ENCODE results near the gene ADRB1.

Gene ADRB1

GRCh38 chr10:114026189-114027040 lies 17.3 kb upstream of the ADRB1 start:
- no peak for DNase-seq

DNA sequence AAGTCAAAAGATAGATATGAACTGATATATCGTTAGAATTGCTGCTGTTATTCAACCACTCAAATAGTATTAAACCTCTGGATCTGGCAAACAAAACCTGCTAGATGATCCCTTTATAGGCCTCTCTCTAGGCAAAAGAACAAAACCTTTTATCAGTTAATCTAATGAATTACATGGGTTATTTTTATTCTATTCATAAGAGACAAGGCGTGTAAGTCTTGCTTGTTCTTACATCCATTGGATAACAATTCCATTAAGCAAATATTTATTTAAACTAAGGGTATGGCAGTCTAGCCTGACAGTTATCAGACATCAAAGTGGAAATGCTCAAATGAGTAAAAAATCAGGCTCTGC lies 16.6 kb upstream of the ADRB1 start:
- DNase-seq = no peak

DNA sequence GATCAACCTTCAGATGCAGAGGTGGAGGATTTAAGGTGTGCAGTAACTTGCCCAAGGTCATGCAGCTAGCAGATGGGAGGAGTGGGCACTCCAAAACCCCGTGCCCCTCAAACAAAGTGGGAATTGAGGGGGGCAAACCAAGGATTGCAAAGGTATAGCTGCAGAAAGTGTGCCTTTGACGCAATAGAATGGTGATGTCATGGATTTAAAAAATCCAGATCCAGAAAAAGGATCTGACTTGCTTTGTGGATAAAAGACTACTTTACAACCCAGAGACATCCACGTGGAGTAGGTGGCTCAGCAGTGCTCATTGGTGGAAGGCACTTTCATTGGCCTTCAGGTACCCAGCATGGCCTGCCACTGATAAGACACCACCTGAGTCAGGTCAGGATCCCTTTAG lies 15.7 kb upstream of the ADRB1 start:
- DNase-seq = no peak

- DNase-seq = no peak
Observed at GRCh38 chr10:114028425-114028824, 15.2 kb upstream of the ADRB1 start.

- DNase-seq = no peak
Observed at GRCh38 chr10:114029655-114030054, 14.0 kb upstream of the ADRB1 start.

GRCh38 chr10:114030140-114030539 lies 13.5 kb upstream of the ADRB1 start:
- no peak for DNase-seq

DNA sequence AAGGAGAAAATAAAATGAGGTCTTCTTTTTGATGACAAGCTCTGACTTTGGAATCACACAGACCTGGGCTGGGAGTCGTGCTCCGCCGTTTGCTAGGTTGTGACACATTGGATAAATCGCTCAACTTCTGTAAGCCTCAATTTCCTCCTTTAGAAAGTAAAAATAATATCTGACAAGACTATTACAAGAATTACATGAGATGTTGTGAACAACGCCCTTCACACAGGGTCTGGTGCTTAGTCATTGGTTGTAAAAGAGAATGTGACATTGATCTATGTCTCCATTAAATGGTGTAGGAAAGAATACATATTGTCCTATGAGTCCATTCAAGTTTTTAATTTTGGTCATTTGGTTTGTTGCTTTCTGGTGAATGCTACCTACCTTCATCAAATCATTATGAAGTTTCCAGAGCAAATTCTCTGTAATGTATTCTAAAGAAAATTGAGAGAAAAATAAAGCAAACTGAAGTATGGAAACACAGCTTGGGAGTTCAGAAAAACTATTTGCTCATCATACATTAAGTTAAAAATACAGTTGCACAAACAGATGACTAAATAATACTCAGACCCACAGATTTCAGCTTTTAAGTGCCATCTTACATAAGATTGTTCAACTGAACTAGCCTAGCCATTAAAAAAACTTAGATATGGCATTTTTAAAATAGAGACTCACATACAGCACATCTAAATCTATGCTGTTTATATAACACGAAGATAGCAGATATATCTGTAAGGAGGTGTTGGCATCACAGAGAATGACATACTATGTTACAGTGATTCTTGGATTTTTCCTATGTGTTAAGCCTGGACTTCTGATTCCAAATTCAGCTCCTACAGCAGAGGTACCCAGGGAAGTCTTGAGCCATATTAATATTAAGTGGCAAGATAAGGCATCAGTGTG lies 12.3 kb upstream of the ADRB1 start:
- DNase-seq = no peak

- no peak for DNase-seq
Observed at GRCh38 chr10:114033566-114033965, 10.1 kb upstream of the ADRB1 start.

GRCh38 chr10:114034923-114035645 lies 8.6 kb upstream of the ADRB1 start:
- no peak for DNase-seq

DNA sequence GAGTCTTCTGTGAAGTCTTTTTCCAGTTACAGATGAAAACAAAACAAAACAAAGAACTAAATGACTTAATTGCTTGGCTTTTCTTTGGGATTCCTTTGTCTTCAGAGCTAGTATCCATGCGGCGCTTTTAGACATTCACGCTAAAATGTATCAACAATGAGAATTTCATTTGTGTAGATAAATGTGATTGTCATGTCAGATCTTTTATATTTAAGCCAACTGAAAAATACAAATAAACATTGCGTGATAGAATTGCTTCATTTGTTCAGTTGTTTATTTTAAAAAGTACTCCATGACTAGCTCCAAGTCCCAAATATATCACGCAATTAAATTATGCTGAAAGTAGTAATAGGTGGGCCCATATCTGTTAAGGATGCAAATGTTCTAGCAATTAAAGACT lies 7.9 kb upstream of the ADRB1 start:
- no peak for DNase-seq

- DNase-seq = no peak
Observed at GRCh38 chr10:114038819-114039218, 4.8 kb upstream of the ADRB1 start.

DNA sequence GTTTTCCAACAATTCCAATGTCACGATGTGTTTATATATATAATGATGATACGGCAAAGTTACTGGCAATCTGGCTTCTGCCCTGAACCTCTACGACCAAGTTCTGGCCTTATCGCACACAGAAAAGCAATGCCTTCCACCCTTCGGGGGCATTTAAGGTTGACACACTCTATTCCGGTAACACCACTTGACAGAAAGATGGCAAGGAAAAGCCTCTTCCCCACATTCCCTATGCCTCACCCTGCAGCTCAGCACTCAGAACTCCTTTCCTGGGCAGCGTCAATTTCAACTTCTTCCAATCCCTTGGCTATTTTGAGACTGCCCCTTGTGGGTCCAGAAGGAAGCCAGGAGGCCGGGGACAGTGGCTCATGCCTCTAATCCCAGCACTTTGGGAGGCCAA lies 2.5 kb upstream of the ADRB1 start:
- DNase-seq = no peak

- no peak for DNase-seq
Observed at GRCh38 chr10:114042895-114043531, 653 bp upstream of the ADRB1 start.

DNA sequence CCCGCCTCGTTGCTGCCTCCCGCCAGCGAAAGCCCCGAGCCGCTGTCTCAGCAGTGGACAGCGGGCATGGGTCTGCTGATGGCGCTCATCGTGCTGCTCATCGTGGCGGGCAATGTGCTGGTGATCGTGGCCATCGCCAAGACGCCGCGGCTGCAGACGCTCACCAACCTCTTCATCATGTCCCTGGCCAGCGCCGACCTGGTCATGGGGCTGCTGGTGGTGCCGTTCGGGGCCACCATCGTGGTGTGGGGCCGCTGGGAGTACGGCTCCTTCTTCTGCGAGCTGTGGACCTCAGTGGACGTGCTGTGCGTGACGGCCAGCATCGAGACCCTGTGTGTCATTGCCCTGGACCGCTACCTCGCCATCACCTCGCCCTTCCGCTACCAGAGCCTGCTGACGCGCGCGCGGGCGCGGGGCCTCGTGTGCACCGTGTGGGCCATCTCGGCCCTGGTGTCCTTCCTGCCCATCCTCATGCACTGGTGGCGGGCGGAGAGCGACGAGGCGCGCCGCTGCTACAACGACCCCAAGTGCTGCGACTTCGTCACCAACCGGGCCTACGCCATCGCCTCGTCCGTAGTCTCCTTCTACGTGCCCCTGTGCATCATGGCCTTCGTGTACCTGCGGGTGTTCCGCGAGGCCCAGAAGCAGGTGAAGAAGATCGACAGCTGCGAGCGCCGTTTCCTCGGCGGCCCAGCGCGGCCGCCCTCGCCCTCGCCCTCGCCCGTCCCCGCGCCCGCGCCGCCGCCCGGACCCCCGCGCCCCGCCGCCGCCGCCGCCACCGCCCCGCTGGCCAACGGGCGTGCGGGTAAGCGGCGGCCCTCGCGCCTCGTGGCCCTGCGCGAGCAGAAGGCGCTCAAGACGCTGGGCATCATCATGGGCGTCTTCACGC lies 825 bp downstream of the ADRB1 start:
- no peak for DNase-seq

- no peak for DNase-seq
Observed at GRCh38 chr10:114045136-114046086, 1.7 kb downstream of the ADRB1 start.

- DNase-seq = no peak
Observed at GRCh38 chr10:114046087-114046458, 2.4 kb downstream of the ADRB1 start.

DNA sequence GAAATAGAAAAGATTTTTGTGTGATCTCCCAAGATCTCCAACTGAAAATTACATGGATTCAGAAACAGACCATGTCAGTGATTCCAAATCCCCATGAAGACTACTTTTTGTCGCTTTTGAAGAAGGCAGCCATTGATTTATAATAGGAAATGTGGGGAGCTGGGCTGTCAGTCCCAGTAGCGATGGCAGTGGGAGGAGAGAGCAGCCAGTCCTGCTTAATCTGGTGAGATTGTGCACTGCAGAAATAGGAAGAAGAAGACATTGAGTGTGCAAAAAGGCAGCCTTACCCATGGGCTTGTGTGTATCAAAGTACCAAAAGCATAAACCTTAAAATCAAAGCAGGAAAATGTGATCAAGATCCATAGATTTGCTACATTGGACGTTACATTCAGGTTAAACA lies 4.8 kb downstream of the ADRB1 start:
- no peak for DNase-seq

DNA sequence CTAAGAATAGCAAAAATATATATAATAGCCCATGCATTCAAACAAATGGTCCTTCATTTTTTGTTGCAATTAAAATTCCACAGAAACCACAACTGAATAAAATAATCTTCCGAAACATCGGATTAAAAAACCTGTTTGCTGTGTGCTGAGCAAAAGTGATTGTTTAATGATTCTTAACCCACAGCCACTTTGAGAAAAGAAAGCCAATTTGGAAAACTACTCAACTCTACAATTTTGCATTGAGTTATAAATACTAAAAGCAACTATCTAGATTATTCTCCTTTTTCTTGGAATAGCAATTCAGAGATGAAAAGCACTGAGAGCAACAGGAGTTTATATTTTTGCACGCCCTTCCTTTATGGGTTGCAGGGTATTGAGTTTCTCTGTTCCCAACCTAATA lies 8.0 kb downstream of the ADRB1 start:
- DNase-seq = no peak

- no peak for DNase-seq
Observed at GRCh38 chr10:114052255-114052654, 8.6 kb downstream of the ADRB1 start.

- DNase-seq = no peak
Observed at GRCh38 chr10:114053946-114054345, 10.3 kb downstream of the ADRB1 start.

GRCh38 chr10:114057855-114058254 lies 14.2 kb downstream of the ADRB1 start:
- DNase-seq = no peak
